ENCODE results near the gene IQCE.
"Not testable (repeated sequence)": the region's sequence is repeated elsewhere in the genome, so short reads cannot be mapped to it uniquely, and the experiment has no call there.

IQCE gene

GRCh38 chr7:2607122-2607922 lies 48.5 kb downstream of the IQCE start:
- no peak overlapping the region for H3K4me2 ChIP-seq (ENCODE audit: low read depth, low read length)
- no peak overlapping the region for H3K27ac ChIP-seq (ENCODE audit: low read length)
- no peak overlapping the region for H3K9ac ChIP-seq (ENCODE audit: low read length)
- no peaks in the 10 kb centered on the region for H3K4me1 ChIP-seq (ENCODE audit: low read length)
- no peaks in the 10 kb centered on the region for H4K20me1 ChIP-seq (ENCODE audit: insufficient read depth, low read length)
- H3F3A ChIP-seq (ENCODE audit: insufficient read depth, low read length), result no peaks in the 10 kb centered on the region
- no peaks in the 10 kb centered on the region for H3K27me3 ChIP-seq (replicated peaks; ENCODE audit: insufficient read depth, low read length)
- H3K9me3 ChIP-seq (replicated peaks; ENCODE audit: insufficient read depth, low read length), result no peaks in the 10 kb centered on the region
- no peak overlapping the region for H2AFZ ChIP-seq (ENCODE audit: low read length)
- no peak for DNase-seq
- no peaks in the 10 kb centered on the region for H3K9me2 ChIP-seq (replicated peaks; ENCODE audit: insufficient read depth, low read length)
- H3K4me3 ChIP-seq (ENCODE audit: low read length), result no peak overlapping the region
- TF ChIP-seq EZH2phosphoT487 (IDR thresholded peaks at IDR 0.05; ENCODE audit: low read length) (no peak), EZH2 (optimal IDR thresholded peaks at IDR 0.05; ENCODE audit: low read depth, low read length) (no peak)
- TF ChIP-seq, protein P1, sequence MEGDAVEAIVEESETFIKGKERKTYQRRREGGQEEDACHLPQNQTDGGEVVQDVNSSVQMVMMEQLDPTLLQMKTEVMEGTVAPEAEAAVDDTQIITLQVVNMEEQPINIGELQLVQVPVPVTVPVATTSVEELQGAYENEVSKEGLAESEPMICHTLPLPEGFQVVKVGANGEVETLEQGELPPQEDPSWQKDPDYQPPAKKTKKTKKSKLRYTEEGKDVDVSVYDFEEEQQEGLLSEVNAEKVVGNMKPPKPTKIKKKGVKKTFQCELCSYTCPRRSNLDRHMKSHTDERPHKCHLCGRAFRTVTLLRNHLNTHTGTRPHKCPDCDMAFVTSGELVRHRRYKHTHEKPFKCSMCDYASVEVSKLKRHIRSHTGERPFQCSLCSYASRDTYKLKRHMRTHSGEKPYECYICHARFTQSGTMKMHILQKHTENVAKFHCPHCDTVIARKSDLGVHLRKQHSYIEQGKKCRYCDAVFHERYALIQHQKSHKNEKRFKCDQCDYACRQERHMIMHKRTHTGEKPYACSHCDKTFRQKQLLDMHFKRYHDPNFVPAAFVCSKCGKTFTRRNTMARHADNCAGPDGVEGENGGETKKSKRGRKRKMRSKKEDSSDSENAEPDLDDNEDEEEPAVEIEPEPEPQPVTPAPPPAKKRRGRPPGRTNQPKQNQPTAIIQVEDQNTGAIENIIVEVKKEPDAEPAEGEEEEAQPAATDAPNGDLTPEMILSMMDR (IDR thresholded peaks at IDR 0.05; ENCODE audit: low read length), result no peak
- H3K36me3 ChIP-seq (replicated peaks; ENCODE audit: insufficient read depth, low read length), result no peaks in the 10 kb centered on the region
- no peaks in the 10 kb centered on the region for H3K79me2 ChIP-seq (ENCODE audit: low read length)

DNA sequence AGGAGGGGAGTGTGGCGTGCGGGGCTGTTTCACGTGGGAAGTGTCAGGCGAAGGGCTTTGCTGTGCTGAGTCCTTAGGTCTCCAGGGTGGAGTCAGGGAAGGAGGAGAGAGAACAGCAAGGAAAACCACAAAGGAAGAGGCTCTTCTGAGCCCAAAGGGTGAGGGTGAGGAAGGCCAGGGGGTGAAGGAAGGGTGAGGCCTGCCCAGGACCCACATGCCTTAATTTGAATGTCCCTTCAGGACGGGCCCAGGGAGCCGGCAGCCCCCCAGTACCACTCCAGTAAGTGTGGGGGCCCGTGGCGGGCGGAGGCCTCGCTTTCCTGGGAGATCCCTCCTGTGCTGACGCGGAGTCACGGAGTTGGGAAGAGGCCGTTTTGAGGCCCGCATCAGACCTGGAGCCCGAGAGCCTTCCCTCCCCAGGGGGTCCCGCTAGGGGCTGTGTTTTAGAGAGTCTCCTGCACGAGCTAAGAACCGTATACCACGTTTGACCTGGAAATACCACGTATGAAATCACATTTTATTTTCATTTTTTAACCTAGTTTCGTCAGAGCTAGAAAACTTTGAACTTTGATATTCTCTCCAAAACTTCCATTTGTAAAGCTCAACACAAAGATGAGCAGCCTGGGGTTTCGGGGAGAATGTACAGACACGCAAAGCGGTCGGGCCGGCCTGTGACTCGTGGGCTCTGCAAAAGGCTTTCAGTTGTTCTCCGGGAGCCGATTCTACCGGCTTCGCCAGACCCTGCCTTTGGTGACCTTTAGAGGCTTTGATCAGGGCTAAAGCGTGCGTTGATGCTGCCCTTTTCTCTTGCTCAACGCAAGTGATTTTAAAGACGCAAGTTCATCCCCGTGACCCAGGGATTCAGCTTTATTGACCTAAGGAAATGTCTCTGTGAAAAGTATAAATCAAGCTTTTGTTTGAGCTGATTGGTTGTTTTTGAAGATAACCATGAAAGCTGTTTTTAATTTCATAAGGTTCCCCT lies 49.4 kb downstream of the IQCE start:
- Histone ChIP-seq H3K9ac (ENCODE audit: low read length) (no peak overlapping the region), H3F3A (ENCODE audit: insufficient read depth, low read length) (no peaks in the 10 kb centered on the region), H3K4me3 (ENCODE audit: low read length) (no peak overlapping the region), H3K4me1 (ENCODE audit: low read length) (no peaks in the 10 kb centered on the region), H3K79me2 (ENCODE audit: low read length) (no peaks in the 10 kb centered on the region), H3K9me2 (replicated peaks; ENCODE audit: insufficient read depth, low read length) (no peaks in the 10 kb centered on the region), H2AFZ (ENCODE audit: low read length) (no peak overlapping the region), H3K9me3 (replicated peaks; ENCODE audit: insufficient read depth, low read length) (no peaks in the 10 kb centered on the region), H3K27me3 (replicated peaks; ENCODE audit: insufficient read depth, low read length) (no peaks in the 10 kb centered on the region), H3K36me3 (replicated peaks; ENCODE audit: insufficient read depth, low read length) (no peaks in the 10 kb centered on the region), H3K27ac (ENCODE audit: low read length) (no peak overlapping the region), H4K20me1 (ENCODE audit: insufficient read depth, low read length) (no peaks in the 10 kb centered on the region), H3K4me2 (ENCODE audit: low read depth, low read length) (no peak overlapping the region)
- DNase-seq, result no peak
- no peak for TF ChIP-seq EZH2phosphoT487 (IDR thresholded peaks at IDR 0.05; ENCODE audit: low read length)
- no peak for TF ChIP-seq EZH2 (optimal IDR thresholded peaks at IDR 0.05; ENCODE audit: low read depth, low read length)
- TF ChIP-seq, protein P1 (IDR thresholded peaks at IDR 0.05; ENCODE audit: low read length), result no peak

DNA sequence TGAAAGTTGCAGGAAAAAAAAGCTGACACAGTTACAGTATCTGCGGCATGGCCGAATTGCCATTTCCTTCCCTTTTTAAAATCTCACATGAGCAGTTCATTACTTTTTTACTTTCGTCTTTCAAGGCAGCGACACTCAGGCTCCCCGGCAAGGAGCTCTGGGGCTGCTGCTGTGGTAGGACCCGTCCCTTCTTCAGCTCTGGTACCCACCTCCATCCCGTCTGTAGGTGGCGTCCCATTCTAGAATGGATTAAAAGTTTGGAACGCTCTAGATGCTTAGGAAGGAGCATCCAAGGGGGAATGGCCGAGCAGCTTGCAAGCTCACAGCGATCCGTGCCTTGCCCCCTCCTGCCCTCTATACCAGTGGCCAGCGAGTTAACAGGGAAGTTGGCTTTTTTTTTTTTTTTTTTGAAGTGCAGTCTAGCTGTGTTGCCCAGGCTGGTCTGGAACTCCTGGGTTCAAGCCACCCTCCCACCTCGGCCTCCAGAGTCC lies 50.2 kb downstream of the IQCE start:
- Histone ChIP-seq H3K9ac (ENCODE audit: low read length) (no peak overlapping the region), H3K9me2 (replicated peaks; ENCODE audit: insufficient read depth, low read length) (no peaks in the 10 kb centered on the region), H4K20me1 (ENCODE audit: insufficient read depth, low read length) (no peaks in the 10 kb centered on the region), H3K4me1 (ENCODE audit: low read length) (no peaks in the 10 kb centered on the region), H3K4me2 (ENCODE audit: low read depth, low read length) (no peak overlapping the region), H3K9me3 (replicated peaks; ENCODE audit: insufficient read depth, low read length) (no peaks in the 10 kb centered on the region), H2AFZ (ENCODE audit: low read length) (no peak overlapping the region), H3K36me3 (replicated peaks; ENCODE audit: insufficient read depth, low read length) (no peaks in the 10 kb centered on the region), H3K4me3 (ENCODE audit: low read length) (no peak overlapping the region), H3K79me2 (ENCODE audit: low read length) (no peaks in the 10 kb centered on the region), H3K27ac (ENCODE audit: low read length) (no peak overlapping the region), H3K27me3 (replicated peaks; ENCODE audit: insufficient read depth, low read length) (0 out of 2 replicates have a peak, but pooled peaks cover 2% of the 10 kb centered on the region), H3F3A (ENCODE audit: insufficient read depth, low read length) (no peaks in the 10 kb centered on the region)
- TF ChIP-seq EZH2 (optimal IDR thresholded peaks at IDR 0.05; ENCODE audit: low read depth, low read length), result no peak
- TF ChIP-seq EZH2phosphoT487 (IDR thresholded peaks at IDR 0.05; ENCODE audit: low read length), result no peak
- TF ChIP-seq, protein P1 (IDR thresholded peaks at IDR 0.05; ENCODE audit: low read length), result no peak
- DNase-seq, result no peak

GRCh38 chr7:2609646-2610045 lies 50.9 kb downstream of the IQCE start:
- not testable (repeated sequence) for H3K4me1 ChIP-seq (ENCODE audit: low read length); H3K27me3 ChIP-seq (replicated peaks; ENCODE audit: insufficient read depth, low read length); H3K9ac ChIP-seq (ENCODE audit: low read length)

More at GRCh38 chr7:2609646-2610045, 50.9 kb downstream of the IQCE start:
- H3K9me3 ChIP-seq (replicated peaks; ENCODE audit: insufficient read depth, low read length); DNase-seq; H3K9me2 ChIP-seq (replicated peaks; ENCODE audit: insufficient read depth, low read length); H3F3A ChIP-seq (ENCODE audit: insufficient read depth, low read length); H3K36me3 ChIP-seq (replicated peaks; ENCODE audit: insufficient read depth, low read length); H4K20me1 ChIP-seq (ENCODE audit: insufficient read depth, low read length); H3K4me3 ChIP-seq (ENCODE audit: low read length); H3K4me2 ChIP-seq (ENCODE audit: low read depth, low read length); H3K27ac ChIP-seq (ENCODE audit: low read length); H2AFZ ChIP-seq (ENCODE audit: low read length); H3K79me2 ChIP-seq (ENCODE audit: low read length): not testable (repeated sequence)

All from MM.1S (cell line).